Smooth muscle cell (in vitro differentiated cells): Measurements from ENCODE around the gene PLN. TPM values are rescaled to one million over a fixed set of nuclear protein-coding genes. Genes with fewer than 3 reads are reported as not detected.

Source experiments
- DNase-seq: peaks from one replicate; lab custom pipeline; 2025; ENCODE audit not compliant: unreplicated experiment; lab: John Stamatoyannopoulos, UW
- H2AFZ ChIP-seq: fragments of 200-600 bp; sonication (generic); 2 replicates; pipeline ENCODE4 v1.6.0; 2016; ENCODE audit warnings: antibody characterized with exemption, low read depth, mild to moderate bottlenecking
- H3F3A ChIP-seq: fragments of 200-600 bp; sonication (generic); 2 replicates; pipeline ENCODE4 v1.6.0; 2017; ENCODE audit warnings: antibody characterized with exemption, low read depth
- H3K27ac ChIP-seq: fragments of 200-600 bp; sonication (generic); 2 replicates; pipeline ENCODE4 v1.5.1; 2016; ENCODE audit warnings: low read depth, mild to moderate bottlenecking
- H3K27me3 ChIP-seq: fragments of 200-600 bp; sonication (generic); 2 replicates; pipeline ENCODE4 v1.6.1; 2016; ENCODE audit warnings: low read depth, mild to moderate bottlenecking
- H3K36me3 ChIP-seq: fragments of 200-600 bp; sonication (generic); 2 replicates; pipeline ENCODE4 v1.5.1; 2016; ENCODE audit warnings: low read depth
- H3K4me1 ChIP-seq: fragments of 200-600 bp; sonication (generic); 2 replicates; pipeline ENCODE4 v1.5.1; 2016; ENCODE audit warnings: low read depth
- H3K4me2 ChIP-seq: fragments of 200-600 bp; sonication (generic); 2 replicates; pipeline ENCODE4 v1.6.0; 2016; ENCODE audit warnings: mild to moderate bottlenecking
- H3K4me3 ChIP-seq: fragments of 200-600 bp; sonication (generic); 2 replicates; pipeline ENCODE4 v1.5.1; 2016; ENCODE audit warnings: mild to moderate bottlenecking
- H3K79me2 ChIP-seq: fragments of 200-600 bp; sonication (generic); 2 replicates; pipeline ENCODE4 v1.6.0; 2016; ENCODE audit warnings: low read depth, mild to moderate bottlenecking
- H3K9ac ChIP-seq: fragments of 200-600 bp; sonication (generic); 2 replicates; pipeline ENCODE4 v1.6.0; 2016; ENCODE audit warnings: low read depth
- H3K9me3 ChIP-seq: fragments of 200-600 bp; sonication (generic); replicated peaks from 2 replicates; pipeline ENCODE4 v1.5.1; 2016; ENCODE audit warnings: low read depth
- H4K20me1 ChIP-seq: fragments of 200-600 bp; sonication (generic); 2 replicates; pipeline ENCODE4 v1.6.0; 2016; ENCODE audit warnings: low read depth
- CTCF ChIP-seq: fragments of 200-600 bp; sonication (generic); IDR thresholded peaks from 2 replicates; pipeline ENCODE4 v1.5.1; 2017; ENCODE audit warnings: borderline replicate concordance, mild to moderate bottlenecking, antibody characterized with exemption; ENCODE audit not compliant: insufficient read depth, poor library complexity, severe bottlenecking
- WGBS: methylation state at CpG from one replicate; pipeline ENCODE4 v1.1.7; 2016; ENCODE audit warnings: low lambda C conversion rate; 5-methylcytosine and 5-hydroxymethylcytosine counted together
- polyA plus RNA-seq: library from polyadenylated mRNA; unstranded; fragments of >200 nt; fragmentation: Nextera tagmentation; extraction: Ambion mirVana; gene quantifications from 2 replicates; pipeline ENCODE4 v1.2.1, GENCODE V29; 2016
- total RNA-seq: library from RNA; depleted of rRNA; stranded (reverse); fragments of >200 nt; gene quantifications from 2 replicates; pipeline ENCODE4 v1.2.3, GENCODE V29; 2014

Gene PLN
- 2.9 and 5.4 TPM in 2 replicates for total RNA-seq
- polyA plus RNA-seq, result 0.75 and 5.8 TPM in 2 replicates

- H3K79me2 ChIP-seq, result peaks cover 95% of the 10 kb centered on the region
- no peaks in the 10 kb centered on the region for H3K9me3 ChIP-seq
- no peak within 1 kb of the TSS for H3K9ac ChIP-seq
- no peak for TF ChIP-seq CTCF
- H3K36me3 ChIP-seq, result no peaks in the 10 kb centered on the region
- no peaks in the 10 kb centered on the region for H3F3A ChIP-seq
- no peak within 1 kb of the TSS for H2AFZ ChIP-seq
- H3K27me3 ChIP-seq, result no peaks in the 10 kb centered on the region
- peaks cover 12% of the 10 kb centered on the region for H3K4me1 ChIP-seq
- peaks cover 99% of the 10 kb centered on the region for H4K20me1 ChIP-seq
- DNase-seq, result no peak
- H3K4me2 ChIP-seq, result no peak within 1 kb of the TSS
- H3K4me3 ChIP-seq, result no peak within 1 kb of the TSS
- 82% methylated on average over 3 of the region's 3 CpGs for WGBS
- no peak within 1 kb of the TSS for H3K27ac ChIP-seq
Measured at GRCh38 chr6:118548136-118548535, at the start of gene PLN. PLN (plus strand) TSS chr6:118548296; CDS start chr6:118558922, 10,626 bp downstream.

- no peak overlapping the region for H2AFZ ChIP-seq
- H3K4me1 ChIP-seq, result no peaks in the 10 kb centered on the region
- peaks cover 20% of the 10 kb centered on the region for H3K79me2 ChIP-seq
- WGBS, result 93% methylated on average over 10 of the region's 10 CpGs
- no peaks in the 10 kb centered on the region for H3F3A ChIP-seq
- H3K4me3 ChIP-seq, result no peak overlapping the region
- H4K20me1 ChIP-seq, result peaks cover 98% of the 10 kb centered on the region
- H3K9ac ChIP-seq, result no peak overlapping the region
- TF ChIP-seq CTCF, result no peak
- H3K27me3 ChIP-seq, result no peaks in the 10 kb centered on the region
- H3K36me3 ChIP-seq, result peaks cover 11% of the 10 kb centered on the region
- no peaks in the 10 kb centered on the region for H3K9me3 ChIP-seq
- H3K27ac ChIP-seq, result no peak overlapping the region
- no peak overlapping the region for H3K4me2 ChIP-seq
- DNase-seq, result no peak
Measured at GRCh38 chr6:118500130-118501015, 47.7 kb upstream of the PLN start.

GRCh38 chr6:118501099-118501498, 47.0 kb upstream of the PLN start:
- no peak for TF ChIP-seq CTCF
- WGBS, result 95% methylated on average over 5 of the region's 5 CpGs
- peaks cover 9% of the 10 kb centered on the region for H3K36me3 ChIP-seq
- H4K20me1 ChIP-seq, result peaks cover 98% of the 10 kb centered on the region
- H3K27ac ChIP-seq, result no peak overlapping the region
- no peak overlapping the region for H3K4me3 ChIP-seq
- no peak overlapping the region for H2AFZ ChIP-seq
- H3K4me1 ChIP-seq, result no peaks in the 10 kb centered on the region
- DNase-seq, result no peak
- no peaks in the 10 kb centered on the region for H3F3A ChIP-seq
- no peak overlapping the region for H3K9ac ChIP-seq
- H3K27me3 ChIP-seq, result no peaks in the 10 kb centered on the region
- H3K9me3 ChIP-seq, result no peaks in the 10 kb centered on the region
- H3K79me2 ChIP-seq, result peaks cover 20% of the 10 kb centered on the region
- H3K4me2 ChIP-seq, result no peak overlapping the region
